CD4-positive, alpha-beta memory T cell (primary cell): ENCODE data around the gene IGF2BP1. TPM values are rescaled to one million over a fixed set of nuclear protein-coding genes. Genes with fewer than 3 reads are reported as not detected.
"Not testable (repeated sequence)": the region's sequence is repeated elsewhere in the genome, so short reads cannot be mapped to it uniquely, and the experiment has no call there.

Experiments
- CTCF ChIA-PET: fragments of 350-600 bp; sonication (Branson Sonifier 250); formaldehyde crosslinking; loops from one replicate; lab custom pipeline; 2021; ENCODE audit warnings: inconsistent platforms; ENCODE audit not compliant: partially characterized antibody; lab: Charles Lee
- POLR2A ChIA-PET: fragments of 350-600 bp; sonication (Branson Sonifier 250); formaldehyde crosslinking; loops from one replicate; lab custom pipeline; 2021; ENCODE audit not compliant: partially characterized antibody; lab: Charles Lee
- DNase-seq, 5 donors: peaks; one replicate each; pipeline versions ENCODE4 v3.0.0 to v3.0.0-alpha.2; 2020 to 2022; ENCODE audit warnings: mixed read lengths in 1 of 5
- H3K27ac ChIP-seq: one replicate; pipeline ENCODE4 v1.7.0; 2013; ENCODE audit warnings: low read depth, low read length
- H3K27me3 ChIP-seq: 2 replicates; pipeline ENCODE4 v1.7.0; 2013; ENCODE audit warnings: mild to moderate bottlenecking, low read length, moderate library complexity; ENCODE audit not compliant: insufficient read depth
- H3K36me3 ChIP-seq: 2 replicates; pipeline ENCODE4 v1.7.0; 2013; ENCODE audit warnings: mild to moderate bottlenecking, low read length, moderate library complexity; ENCODE audit not compliant: insufficient read depth
- H3K4me1 ChIP-seq: 2 replicates; pipeline ENCODE4 v1.7.0; 2013; ENCODE audit warnings: mild to moderate bottlenecking, low read length, moderate library complexity; ENCODE audit not compliant: insufficient read depth
- H3K4me3 ChIP-seq, 2 donors: one replicate each; pipeline ENCODE4 v1.7.0; 2013; ENCODE audit warnings: low read length in 2 of 2, mild to moderate bottlenecking in 1 of 2
- H3K9me3 ChIP-seq, 2 donors: one replicate each; pipeline ENCODE4 v1.7.0; 2013; ENCODE audit warnings: low read length in 2 of 2, control low read depth in 1 of 2; ENCODE audit not compliant: control insufficient read depth in 1 of 2
- H3K27ac Mint-ChIP-seq, 7 donors: one replicate each; pipeline ENCODE4 v1.8.0; 2020 to 2021; ENCODE audit warnings: mixed read lengths in 7 of 7, mild to moderate bottlenecking in 6 of 7, inconsistent platforms in 3 of 7, moderate library complexity in 3 of 7
- H3K27me3 Mint-ChIP-seq, 2 donors: one replicate each; pipeline ENCODE4 v1.8.0; 2020 to 2021; ENCODE audit warnings: mixed read lengths in 2 of 2
- H3K36me3 Mint-ChIP-seq, 2 donors: one replicate each; pipeline ENCODE4 v1.8.0; 2020 to 2021; ENCODE audit warnings: mixed read lengths in 2 of 2, inconsistent platforms in 1 of 2, mild to moderate bottlenecking in 1 of 2
- H3K4me1 Mint-ChIP-seq, 4 donors: one replicate each; pipeline ENCODE4 v1.8.0; 2020 to 2021; ENCODE audit warnings: mixed read lengths in 4 of 4, mild to moderate bottlenecking in 1 of 4
- H3K4me3 Mint-ChIP-seq, 8 donors: one replicate each; pipeline ENCODE4 v1.8.0; 2020 to 2021; ENCODE audit warnings: mixed read lengths in 8 of 8, mild to moderate bottlenecking in 7 of 8, moderate library complexity in 6 of 8, inconsistent platforms in 3 of 8
- H3K9me3 Mint-ChIP-seq, 8 donors: one replicate each; pipeline ENCODE4 v1.8.0; 2020 to 2021; ENCODE audit warnings: mixed read lengths in 8 of 8, mild to moderate bottlenecking in 5 of 8, inconsistent platforms in 3 of 8, moderate library complexity in 1 of 8
- intact Hi-C: fragments of 100-400 bp; cut with micrococcal nuclease; formaldehyde crosslinking; loops from one replicate; pipeline ENCODE4 v1.15.1; 2023
- polyA plus RNA-seq, 2 donors: library from polyadenylated mRNA; unstranded; fragments of 300-500 nt; fragmentation: Illumina TruSeq; gene quantifications; one replicate each; pipeline ENCODE4 v1.2.3, GENCODE V29; 2021
- total RNA-seq, 2 experiments: library from RNA; stranded (reverse); gene quantifications; one replicate each; pipeline ENCODE4 v1.2.3, GENCODE V29; 2021

Gene IGF2BP1
- total and polyA plus RNA-seq, 4 experiments from 2014 or later, result not detected

DNA sequence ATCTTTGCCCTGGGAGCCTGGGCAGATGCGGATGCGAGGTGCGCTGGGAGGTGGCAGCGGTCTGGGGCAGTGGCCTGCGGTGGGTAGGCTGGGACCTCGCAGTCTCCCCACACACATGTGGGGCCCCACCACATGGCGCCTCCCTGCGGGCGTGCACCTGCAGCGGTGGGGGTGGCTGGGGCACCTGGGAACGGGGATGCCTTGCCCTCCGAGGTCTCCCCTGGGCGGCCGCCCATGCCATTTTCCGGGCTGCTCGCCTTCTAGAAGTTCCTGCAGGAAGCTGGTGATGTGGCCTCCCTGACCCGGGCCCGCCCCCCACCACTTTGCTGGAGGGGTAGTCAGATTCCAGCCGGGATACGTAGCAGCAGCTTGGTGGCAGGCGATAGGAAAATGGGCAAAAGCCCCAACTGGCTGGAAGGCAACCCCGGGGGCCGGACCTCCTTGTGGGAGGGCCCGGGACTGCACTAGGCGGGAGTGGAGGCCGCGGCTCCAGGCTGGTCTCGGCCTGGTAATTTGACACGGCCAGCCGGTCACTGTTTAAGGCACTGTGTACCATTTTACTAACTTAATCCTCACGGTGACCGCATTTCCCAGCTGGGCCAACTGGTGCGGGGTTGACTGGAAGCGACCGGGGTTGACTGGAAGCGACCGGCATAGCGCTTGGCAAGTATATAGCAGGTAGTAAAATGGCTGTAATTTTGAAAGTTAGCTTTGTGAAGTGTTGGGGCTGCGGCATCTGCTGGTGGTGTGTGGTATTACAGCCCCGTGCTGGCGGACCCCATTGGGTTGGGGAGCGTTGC, 38.5 kb downstream of the IGF2BP1 start:
- H3K27ac Mint-ChIP-seq, result no peak overlapping the region
- no peaks in the 10 kb centered on the region for H3K36me3 Mint-ChIP-seq
- Histone ChIP-seq H3K27me3 (no peaks in the 10 kb centered on the region), H3K4me3 (no peak overlapping the region), H3K36me3 (no peaks in the 10 kb centered on the region), H3K9me3 (no peaks in the 10 kb centered on the region), H3K27ac (no peak overlapping the region), H3K4me1 (peaks cover 3% of the 10 kb centered on the region)
- H3K9me3 Mint-ChIP-seq, result no peaks in the 10 kb centered on the region
- ChIA-PET CTCF (interaction anchor here (0.5 to 1.7 kb wide), 5 partner anchors 8 to 357 kb away, joined by 3 to 4 read pairs (median 3); no protein-coding TSS in a partner anchor), POLR2A (no interaction called here)
- peaks cover 13 to 15% of the 10 kb centered on the region in 2 donors for H3K27me3 Mint-ChIP-seq
- no peak overlapping the region for H3K4me3 Mint-ChIP-seq
- peaks cover 0 to 7% (median 2%) of the 10 kb centered on the region in 4 donors for H3K4me1 Mint-ChIP-seq
- peak in 3 of 5 donors; percentile 8 to 10 (median 9) for DNase-seq
- intact Hi-C loops, result no loop called here

DNA sequence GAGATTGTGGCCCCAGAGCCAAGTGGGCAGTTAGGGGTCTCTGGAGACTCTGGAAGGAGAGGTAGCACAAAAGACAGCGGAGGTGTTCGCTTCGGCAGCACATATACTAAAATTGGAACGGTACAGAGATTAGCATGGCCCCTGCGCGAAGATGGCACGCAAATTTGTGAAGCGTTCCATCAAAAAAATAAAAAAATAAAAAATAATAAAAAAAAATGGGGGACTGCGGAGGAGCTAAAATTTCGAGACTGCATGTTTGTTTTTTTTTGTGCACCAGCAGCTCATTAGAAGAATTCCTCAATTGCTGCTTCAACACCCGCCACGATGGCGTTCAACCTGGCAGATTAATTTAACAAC, 39.1 kb downstream of the IGF2BP1 start:
- H3K27ac Mint-ChIP-seq, result no peak overlapping the region
- peaks cover 13 to 15% of the 10 kb centered on the region in 2 donors for H3K27me3 Mint-ChIP-seq
- no peak overlapping the region for H3K4me3 Mint-ChIP-seq
- ChIA-PET POLR2A (no interaction called here), CTCF (interaction anchor here (0.5 to 1.7 kb wide), 5 partner anchors 8 to 358 kb away, joined by 3 to 4 read pairs (median 3); no protein-coding TSS in a partner anchor)
- intact Hi-C loops, result no loop called here
- H3K27me3 ChIP-seq, result no peaks in the 10 kb centered on the region
- no peak for DNase-seq
- no peak overlapping the region for H3K4me3 ChIP-seq
- H3K4me1 ChIP-seq, result peaks cover 3% of the 10 kb centered on the region
- H3K27ac ChIP-seq, result no peak overlapping the region
- H3K4me1 Mint-ChIP-seq, result peaks cover 0 to 7% (median 2%) of the 10 kb centered on the region in 4 donors
- no peaks in the 10 kb centered on the region for H3K9me3 ChIP-seq
- no peaks in the 10 kb centered on the region for H3K36me3 ChIP-seq
- H3K9me3 Mint-ChIP-seq, result no peaks in the 10 kb centered on the region
- H3K36me3 Mint-ChIP-seq, result no peaks in the 10 kb centered on the region

DNA sequence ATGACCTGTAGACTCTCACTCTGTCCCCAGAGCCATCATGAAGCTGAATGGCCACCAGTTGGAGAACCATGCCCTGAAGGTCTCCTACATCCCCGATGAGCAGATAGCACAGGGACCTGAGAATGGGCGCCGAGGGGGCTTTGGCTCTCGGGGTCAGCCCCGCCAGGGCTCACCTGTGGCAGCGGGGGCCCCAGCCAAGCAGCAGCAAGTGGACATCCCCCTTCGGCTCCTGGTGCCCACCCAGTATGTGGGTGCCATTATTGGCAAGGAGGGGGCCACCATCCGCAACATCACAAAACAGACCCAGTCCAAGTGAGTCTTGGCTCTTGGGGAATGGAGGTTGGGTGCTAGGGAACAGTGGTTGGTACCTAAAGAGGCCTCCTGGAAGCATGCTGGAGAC, 41.0 kb downstream of the IGF2BP1 start:
- no peaks in the 10 kb centered on the region for H3K27me3 ChIP-seq
- Mint-ChIP-seq H3K9me3 (no peaks in the 10 kb centered on the region), H3K4me1 (no peaks in the 10 kb centered on the region), H3K4me3 (no peak overlapping the region), H3K27ac (peak overlapping the region in 1 of 7 donors; percentile 36), H3K27me3 (peaks cover 11 to 12% of the 10 kb centered on the region in 2 donors), H3K36me3 (no peaks in the 10 kb centered on the region)
- H3K27ac ChIP-seq, result no peak overlapping the region
- H3K36me3 ChIP-seq, result no peaks in the 10 kb centered on the region
- no peaks in the 10 kb centered on the region for H3K4me1 ChIP-seq
- no peak for DNase-seq
- H3K4me3 ChIP-seq, result no peak overlapping the region
- ChIA-PET CTCF (no interaction called here), POLR2A (no interaction called here)
- no peaks in the 10 kb centered on the region for H3K9me3 ChIP-seq
- intact Hi-C loops, result no loop called here

DNA sequence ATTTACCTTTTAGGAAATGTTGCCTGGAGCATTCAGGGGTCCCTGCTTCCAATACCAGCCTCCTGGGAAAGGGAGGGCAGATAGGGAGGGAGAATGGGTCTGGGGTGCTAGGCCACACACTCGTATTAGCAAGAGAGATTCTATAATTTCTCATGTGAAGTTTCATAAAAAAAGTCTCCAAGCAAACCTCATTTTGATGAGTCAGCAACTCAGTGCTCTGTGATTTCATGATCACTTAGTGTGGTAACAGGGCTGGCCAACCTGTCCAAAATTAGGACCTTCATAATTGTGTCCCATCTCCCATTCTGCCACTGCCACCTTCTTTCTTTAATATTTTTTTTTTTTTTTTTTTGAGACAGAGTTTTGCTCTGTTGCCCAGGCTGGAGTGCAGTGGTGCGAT, 41.4 kb downstream of the IGF2BP1 start:
- peaks cover 12% of the 10 kb centered on the region in 2 donors for H3K27me3 Mint-ChIP-seq
- ChIA-PET POLR2A (no interaction called here), CTCF (no interaction called here)
- no peaks in the 10 kb centered on the region for H3K9me3 Mint-ChIP-seq
- H3K36me3 ChIP-seq, result no peaks in the 10 kb centered on the region
- no peak for DNase-seq
- no peaks in the 10 kb centered on the region for H3K4me1 Mint-ChIP-seq
- H3K9me3 ChIP-seq, result no peaks in the 10 kb centered on the region
- no peaks in the 10 kb centered on the region for H3K36me3 Mint-ChIP-seq
- peak overlapping the region in 1 of 7 donors; percentile 36 for H3K27ac Mint-ChIP-seq
- no peak overlapping the region for H3K4me3 ChIP-seq
- no peaks in the 10 kb centered on the region for H3K4me1 ChIP-seq
- no peaks in the 10 kb centered on the region for H3K27me3 ChIP-seq
- H3K27ac ChIP-seq, result no peak overlapping the region
- no peak overlapping the region for H3K4me3 Mint-ChIP-seq
- intact Hi-C loops, result no loop called here

DNA sequence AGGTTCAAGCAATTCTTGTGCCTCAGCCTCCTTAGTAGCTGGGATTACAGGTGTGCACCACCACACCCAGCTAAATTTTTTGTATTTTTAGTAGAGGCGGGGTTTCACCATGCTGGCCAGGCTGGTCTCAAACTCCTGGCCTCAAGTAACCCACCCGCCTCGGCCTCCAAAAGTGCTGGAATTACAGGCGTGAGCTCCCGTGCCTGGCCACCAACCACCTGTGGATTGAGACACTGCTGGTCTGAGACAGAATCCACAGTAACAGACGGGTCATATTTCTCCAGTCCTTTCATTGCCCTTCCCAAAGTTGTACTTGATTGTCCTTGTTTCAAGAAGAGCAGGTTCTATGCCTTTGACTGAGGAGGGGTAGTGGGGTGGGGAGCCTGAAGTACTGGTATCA, 42.3 kb downstream of the IGF2BP1 start:
- H3K36me3 ChIP-seq, H3K36me3 Mint-ChIP-seq, H3K9me3 Mint-ChIP-seq, H3K4me1 ChIP-seq, H3K9me3 ChIP-seq, DNase-seq, H3K4me1 Mint-ChIP-seq, intact Hi-C loops, H3K27ac ChIP-seq, H3K27me3 ChIP-seq, H3K27ac Mint-ChIP-seq, H3K4me3 ChIP-seq, H3K4me3 Mint-ChIP-seq, POLR2A ChIA-PET: not testable (repeated sequence)
- CTCF ChIA-PET, result interaction anchor here (1.5 to 1.9 kb wide), 2 partner anchors 10 to 361 kb away, joined by 3 to 6 read pairs; no protein-coding TSS in a partner anchor
- peaks cover 12 to 16% of the 10 kb centered on the region in 2 donors for H3K27me3 Mint-ChIP-seq

DNA sequence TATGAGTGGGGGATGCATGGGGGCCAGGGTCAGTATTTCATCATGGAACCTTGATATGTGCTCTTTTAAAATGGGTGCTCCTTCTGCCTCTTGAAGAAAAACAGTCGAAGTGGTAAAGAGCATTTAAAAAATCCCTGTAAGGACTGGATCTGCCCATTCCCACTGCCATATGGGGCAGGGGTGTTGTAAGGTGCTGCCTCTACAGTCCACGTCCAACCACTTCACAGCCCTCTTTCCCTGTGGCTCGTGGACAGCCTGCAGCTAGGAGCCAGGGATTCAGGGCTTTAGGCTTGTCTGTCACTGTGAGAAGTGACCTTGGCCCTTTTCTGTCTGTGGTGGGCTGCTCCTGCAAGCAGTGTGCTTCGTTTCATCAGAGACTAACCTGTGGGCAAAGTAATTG, 44.3 kb downstream of the IGF2BP1 start:
- Histone ChIP-seq H3K27ac (no peak overlapping the region), H3K27me3 (no peaks in the 10 kb centered on the region), H3K4me1 (no peaks in the 10 kb centered on the region), H3K9me3 (no peaks in the 10 kb centered on the region), H3K4me3 (no peak overlapping the region), H3K36me3 (no peaks in the 10 kb centered on the region)
- H3K9me3 Mint-ChIP-seq, result no peaks in the 10 kb centered on the region
- no peaks in the 10 kb centered on the region for H3K4me1 Mint-ChIP-seq
- H3K36me3 Mint-ChIP-seq, result no peaks in the 10 kb centered on the region
- ChIA-PET POLR2A (no interaction called here), CTCF (interaction anchor here (1.9 kb wide), 1 partner anchor 12 kb away, joined by 6 read pairs; no protein-coding TSS in a partner anchor)
- no peak overlapping the region for H3K27ac Mint-ChIP-seq
- H3K27me3 Mint-ChIP-seq, result peaks cover 6 to 11% of the 10 kb centered on the region in 2 donors
- no peak overlapping the region for H3K4me3 Mint-ChIP-seq
- intact Hi-C loops, result no loop called here
- DNase-seq, result no peak

DNA sequence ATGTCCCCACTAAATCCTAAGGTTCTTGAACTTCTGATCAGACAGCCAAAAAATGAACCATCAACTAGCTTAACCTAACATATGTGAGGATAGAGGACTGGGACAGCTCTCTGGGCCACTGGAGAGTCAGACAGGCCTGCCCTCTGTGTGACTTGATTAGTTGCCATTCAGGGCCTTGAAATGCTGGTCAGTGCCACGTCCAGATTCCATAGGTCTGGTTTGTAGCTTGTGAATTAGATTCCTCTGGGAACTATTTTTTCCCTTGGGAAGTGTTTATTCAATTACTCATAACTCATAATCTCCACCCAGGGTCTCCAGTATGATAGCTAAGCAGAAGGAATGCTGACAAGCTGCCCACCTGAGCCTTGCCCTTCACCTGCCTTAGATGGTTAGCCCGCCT, 48.2 kb downstream of the IGF2BP1 start:
- H3K9me3 ChIP-seq, result no peaks in the 10 kb centered on the region
- Mint-ChIP-seq H3K27me3 (peaks cover 7 to 14% of the 10 kb centered on the region in 2 donors), H3K36me3 (no peaks in the 10 kb centered on the region), H3K4me3 (no peak overlapping the region), H3K9me3 (no peaks in the 10 kb centered on the region), H3K27ac (no peak overlapping the region), H3K4me1 (no peaks in the 10 kb centered on the region)
- no peaks in the 10 kb centered on the region for H3K4me1 ChIP-seq
- DNase-seq, result no peak
- no peak overlapping the region for H3K27ac ChIP-seq
- no peak overlapping the region for H3K4me3 ChIP-seq
- ChIA-PET CTCF (interaction anchor here (0.8 to 2.4 kb wide), 2 partner anchors 10 to 13 kb away, joined by 3 to 7 read pairs; no protein-coding TSS in a partner anchor), POLR2A (no interaction called here)
- H3K36me3 ChIP-seq, result no peaks in the 10 kb centered on the region
- intact Hi-C loops, result no loop called here
- H3K27me3 ChIP-seq, result no peaks in the 10 kb centered on the region
